ENCODE data around the gene FOXP4.

FOXP4 gene

GRCh38 chr6:41621802-41622201 is 75.6 kb downstream of the FOXP4 start:
- in situ Hi-C loops (cut with MboI; ENCODE audit: low sequenced_read_pairs, unreplicated experiment) = no loop called here
- no peak for TF ChIP-seq CTCF (IDR thresholded peaks at IDR 0.05; ENCODE audit: borderline replicate concordance, control extremely low read depth, extremely low read depth, insufficient read depth, missing control alignments)
- DNase-seq (ENCODE audit: low spot score) = no peak

DNA sequence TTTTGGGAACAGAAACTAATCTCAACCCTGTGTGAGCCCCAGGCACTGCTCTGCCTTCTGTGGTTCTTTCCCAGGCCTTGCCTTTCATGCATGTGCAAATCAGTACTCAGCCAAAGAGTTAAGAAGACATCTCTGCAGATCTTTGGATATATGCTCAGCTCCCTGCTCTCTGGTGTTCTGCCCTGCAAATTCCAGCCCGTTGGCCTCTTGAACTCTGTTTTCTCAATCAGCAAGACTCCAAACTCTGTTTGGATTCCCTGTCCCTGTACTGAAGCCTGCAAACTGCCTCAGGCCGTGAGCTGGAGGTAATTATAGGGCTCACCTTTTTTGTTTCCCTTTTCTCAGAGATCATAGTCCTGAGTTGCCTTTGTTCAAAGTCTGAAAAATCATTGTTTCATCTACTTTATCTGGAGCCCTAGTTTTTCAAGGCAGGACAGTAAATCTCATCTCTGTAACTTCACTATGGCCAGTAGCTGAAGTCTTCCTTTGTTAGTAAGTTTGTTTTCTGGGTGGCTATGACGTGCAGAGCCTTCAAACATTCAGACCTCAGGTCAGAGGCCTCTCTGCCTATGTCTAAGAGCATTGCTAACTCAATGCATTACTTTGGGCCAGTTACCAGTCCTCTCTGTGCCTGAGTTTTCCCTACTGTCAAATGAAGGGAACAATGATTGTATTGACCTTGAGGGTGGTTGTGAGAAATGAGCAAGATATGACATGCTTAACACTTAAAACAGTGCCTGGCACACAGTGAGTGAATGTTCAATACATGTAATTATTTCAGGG is 76.2 kb downstream of the FOXP4 start:
- in situ Hi-C loops (cut with MboI; ENCODE audit: low sequenced_read_pairs, unreplicated experiment) = no loop called here
- no peak for DNase-seq (ENCODE audit: low spot score)
- no peak for TF ChIP-seq CTCF (IDR thresholded peaks at IDR 0.05; ENCODE audit: borderline replicate concordance, control extremely low read depth, extremely low read depth, insufficient read depth, missing control alignments)

- DNase-seq (ENCODE audit: low spot score) = no peak
- in situ Hi-C loops (cut with MboI; ENCODE audit: low sequenced_read_pairs, unreplicated experiment) = no loop called here
Observed at GRCh38 chr6:41623330-41623729, 77.1 kb downstream of the FOXP4 start.

GRCh38 chr6:41624621-41625380 is 78.6 kb downstream of the FOXP4 start:
- no peak for DNase-seq (ENCODE audit: low spot score)
- in situ Hi-C loops (cut with MboI; ENCODE audit: low sequenced_read_pairs, unreplicated experiment) = no loop called here
- TF ChIP-seq CTCF (IDR thresholded peaks at IDR 0.05; ENCODE audit: borderline replicate concordance, control extremely low read depth, extremely low read depth, insufficient read depth, missing control alignments) = no peak

More at GRCh38 chr6:41623330-41623729, 77.1 kb downstream of the FOXP4 start:
- no peak for TF ChIP-seq CTCF (IDR thresholded peaks at IDR 0.05; ENCODE audit: borderline replicate concordance, control extremely low read depth, extremely low read depth, insufficient read depth, missing control alignments)

GRCh38 chr6:41625442-41625841 is 79.3 kb downstream of the FOXP4 start:
- no peak for DNase-seq (ENCODE audit: low spot score)
- in situ Hi-C loops (cut with MboI; ENCODE audit: low sequenced_read_pairs, unreplicated experiment) = no loop called here

GRCh38 chr6:41626022-41626421 is 79.8 kb downstream of the FOXP4 start:
- no peak for TF ChIP-seq CTCF (IDR thresholded peaks at IDR 0.05; ENCODE audit: borderline replicate concordance, control extremely low read depth, extremely low read depth, insufficient read depth, missing control alignments)
- in situ Hi-C loops (cut with MboI; ENCODE audit: low sequenced_read_pairs, unreplicated experiment) = no loop called here
- DNase-seq (ENCODE audit: low spot score) = no peak

More at GRCh38 chr6:41625442-41625841, 79.3 kb downstream of the FOXP4 start:
- TF ChIP-seq CTCF (IDR thresholded peaks at IDR 0.05; ENCODE audit: borderline replicate concordance, control extremely low read depth, extremely low read depth, insufficient read depth, missing control alignments) = no peak
